Testis (tissue), 2 donors: Measurements from ENCODE around the gene VWA5B2.

Source experiments
- CTCF ChIP-seq, 3 experiments: fragments of 450-650 bp in 2 of 3; fragments of 200-600 bp in 1 of 3; sonication (generic) in 1 of 3; IDR thresholded peaks; one replicate each; pipeline ENCODE4 v1.5.1; 2016 to 2019; ENCODE audit warnings: antibody characterized with exemption in 3 of 3, mild to moderate bottlenecking in 2 of 3, moderate library complexity in 1 of 3
- POLR2A ChIP-seq: fragments of 450-650 bp; IDR thresholded peaks from one replicate; pipeline ENCODE4 v1.6.1; 2017; ENCODE audit warnings: antibody characterized with exemption, mild to moderate bottlenecking, moderate library complexity

- no peak for TF ChIP-seq CTCF (IDR thresholded peaks at IDR 0.05)
- no peak for TF ChIP-seq POLR2A
These were observed 47.8 kb upstream of the VWA5B2 start for GRCh38 chr3:184181596-184181995.
